ENCODE data around the gene WWP2.
"Not testable (repeated sequence)": the region's sequence is repeated elsewhere in the genome, so short reads cannot be mapped to it uniquely, and the experiment has no call there.

Gene WWP2

DNA sequence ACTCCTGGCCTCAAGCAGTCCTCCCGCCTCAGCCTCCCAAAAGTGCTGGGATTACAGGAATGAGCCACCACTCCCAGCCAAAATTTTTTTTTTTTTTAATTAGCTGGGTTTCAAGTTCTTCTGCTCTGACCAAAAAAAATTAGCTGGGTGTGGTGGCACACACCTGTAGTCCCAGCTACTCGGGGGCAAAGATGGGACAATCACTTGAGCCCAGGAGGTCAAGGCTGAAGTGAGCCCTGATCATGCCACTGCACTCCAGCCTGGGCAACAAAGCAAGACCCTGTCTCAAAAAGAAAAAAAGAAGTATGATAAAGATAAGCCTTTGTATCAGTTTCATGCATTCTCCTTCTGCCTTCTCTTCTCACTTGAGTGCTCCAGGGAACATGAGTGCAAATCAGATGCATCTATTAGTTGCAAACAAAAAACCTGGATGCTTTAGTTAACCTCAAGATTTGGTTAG lies 37.7 kb upstream of the WWP2 start:
- no peak for DNase-seq (ENCODE audit: low read depth)
- H3K4me3 ChIP-seq (ENCODE audit: low read length), result no peak overlapping the region
- TF ChIP-seq, protein P1, sequence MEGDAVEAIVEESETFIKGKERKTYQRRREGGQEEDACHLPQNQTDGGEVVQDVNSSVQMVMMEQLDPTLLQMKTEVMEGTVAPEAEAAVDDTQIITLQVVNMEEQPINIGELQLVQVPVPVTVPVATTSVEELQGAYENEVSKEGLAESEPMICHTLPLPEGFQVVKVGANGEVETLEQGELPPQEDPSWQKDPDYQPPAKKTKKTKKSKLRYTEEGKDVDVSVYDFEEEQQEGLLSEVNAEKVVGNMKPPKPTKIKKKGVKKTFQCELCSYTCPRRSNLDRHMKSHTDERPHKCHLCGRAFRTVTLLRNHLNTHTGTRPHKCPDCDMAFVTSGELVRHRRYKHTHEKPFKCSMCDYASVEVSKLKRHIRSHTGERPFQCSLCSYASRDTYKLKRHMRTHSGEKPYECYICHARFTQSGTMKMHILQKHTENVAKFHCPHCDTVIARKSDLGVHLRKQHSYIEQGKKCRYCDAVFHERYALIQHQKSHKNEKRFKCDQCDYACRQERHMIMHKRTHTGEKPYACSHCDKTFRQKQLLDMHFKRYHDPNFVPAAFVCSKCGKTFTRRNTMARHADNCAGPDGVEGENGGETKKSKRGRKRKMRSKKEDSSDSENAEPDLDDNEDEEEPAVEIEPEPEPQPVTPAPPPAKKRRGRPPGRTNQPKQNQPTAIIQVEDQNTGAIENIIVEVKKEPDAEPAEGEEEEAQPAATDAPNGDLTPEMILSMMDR (IDR thresholded peaks at IDR 0.05; ENCODE audit: insufficient read depth, low read depth, low read length, missing control alignments), result no peak

DNA sequence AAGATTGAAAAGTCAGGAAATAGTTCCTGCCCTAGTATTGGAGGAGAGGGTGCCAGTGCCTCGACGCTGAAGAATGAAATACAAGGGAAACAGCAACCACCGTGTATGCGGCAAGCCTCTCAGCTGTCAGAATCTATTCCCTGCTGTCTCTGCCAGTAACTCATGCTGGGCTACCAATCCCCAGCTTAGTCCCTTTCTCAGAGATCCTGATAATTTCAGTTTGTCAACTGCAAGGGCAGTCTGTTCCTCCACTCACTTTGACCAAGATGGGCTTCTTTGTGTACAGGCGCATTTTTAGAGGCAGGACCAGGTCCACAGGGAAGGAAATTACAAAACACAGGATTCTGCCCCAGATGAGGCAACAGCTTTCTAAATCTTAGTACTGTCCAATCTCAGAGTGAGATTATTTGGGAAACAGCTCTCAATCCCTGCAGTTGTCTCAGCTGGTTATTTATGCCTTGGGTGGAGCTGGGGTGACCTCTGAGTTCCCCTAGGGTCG lies 37.1 kb upstream of the WWP2 start:
- H3K4me3 ChIP-seq (ENCODE audit: low read length), result no peak overlapping the region
- DNase-seq (ENCODE audit: low read depth), result no peak
- TF ChIP-seq, protein P1 (IDR thresholded peaks at IDR 0.05; ENCODE audit: insufficient read depth, low read depth, low read length, missing control alignments), result no peak

DNA sequence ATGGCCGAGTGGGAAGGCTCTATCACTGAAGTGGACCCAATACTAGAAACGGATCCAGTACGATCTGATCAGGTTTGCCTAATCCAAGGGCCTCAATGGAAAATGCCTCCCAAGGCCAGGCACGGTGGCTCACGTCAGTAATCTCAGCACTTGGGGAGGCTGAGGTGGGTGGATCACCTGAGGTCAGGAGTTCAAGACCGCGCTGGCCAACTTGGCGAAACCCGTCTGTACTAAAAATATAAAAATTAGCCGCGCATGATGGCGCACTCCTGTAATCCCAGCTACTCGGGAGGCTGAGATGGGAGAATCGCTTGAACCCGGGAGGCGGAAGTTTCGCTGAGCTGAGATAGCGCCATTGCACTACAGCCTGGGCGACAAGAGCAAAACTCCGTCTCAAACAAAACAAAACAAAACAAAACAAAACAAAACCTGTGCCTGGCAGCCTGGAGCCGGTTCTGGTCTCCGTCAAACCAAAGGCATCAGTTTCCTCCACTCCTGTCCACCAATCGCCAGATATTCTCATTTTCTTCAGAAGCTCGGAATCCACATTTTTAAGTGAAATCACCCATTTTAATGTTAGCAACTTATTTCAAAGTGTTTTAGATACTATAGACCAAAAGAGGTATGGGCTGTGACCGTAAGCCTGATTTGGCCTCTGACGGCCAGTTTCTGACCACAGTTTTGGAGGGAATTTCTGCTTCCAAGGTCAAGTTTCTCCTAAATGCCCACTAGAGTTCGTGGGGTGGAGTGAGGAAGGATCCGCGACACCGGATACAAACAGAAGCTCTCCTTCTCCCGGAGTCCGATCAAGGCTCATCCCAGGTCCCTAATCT lies 36.4 kb upstream of the WWP2 start:
- TF ChIP-seq, protein P1 (IDR thresholded peaks at IDR 0.05; ENCODE audit: insufficient read depth, low read depth, low read length, missing control alignments), result no peak
- DNase-seq (ENCODE audit: low read depth), result no peak
- peak overlapping the region; percentile 48 for H3K4me3 ChIP-seq (ENCODE audit: low read length)

DNA sequence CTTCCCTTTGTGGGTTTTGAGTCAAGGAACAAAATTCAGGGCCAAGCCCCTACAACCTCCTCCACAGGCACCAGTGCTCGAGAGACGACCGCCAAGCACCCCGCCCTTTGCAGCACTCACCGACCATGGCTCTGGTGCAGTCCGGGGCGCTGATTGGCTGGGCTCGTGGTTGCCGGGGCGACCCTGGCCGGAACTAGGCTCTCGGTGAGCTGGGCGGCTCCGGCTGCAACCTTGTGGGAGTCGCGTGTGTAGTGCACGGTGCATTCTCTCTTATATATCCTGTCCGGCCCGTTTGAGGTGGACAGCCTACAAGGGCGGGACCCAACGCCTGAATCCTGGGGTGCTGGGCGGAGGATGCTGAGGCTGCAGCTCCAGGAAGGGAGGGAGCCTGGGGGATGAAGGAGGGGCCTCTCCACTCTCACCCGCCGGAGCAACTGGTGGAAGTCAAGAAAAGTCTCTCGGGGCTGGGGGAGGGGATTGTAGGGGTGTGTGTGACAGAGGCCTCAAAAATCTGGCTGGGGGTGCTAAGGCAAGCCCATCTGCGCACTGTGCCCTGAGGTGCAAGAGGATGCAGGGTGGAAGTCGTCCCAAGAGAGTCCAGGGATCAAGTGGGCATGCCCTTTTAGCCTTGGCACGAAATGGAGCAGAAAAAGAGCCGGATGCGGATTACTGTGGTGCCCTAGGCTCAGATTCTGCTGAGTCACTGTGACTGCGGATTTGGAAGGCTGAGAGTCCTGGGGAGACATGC lies 35.6 kb upstream of the WWP2 start, which contains the start of gene NQO1:
Gene NQO1 (minus strand): TSS at position 248 of the 748 bp plus-strand sequence. CDS start 121 bp downstream, at position 127.
- peak within 1 kb of the TSS; percentile 48 for H3K4me3 ChIP-seq (ENCODE audit: low read length)
- DNase-seq (ENCODE audit: low read depth), result peak; percentile 97
- TF ChIP-seq, protein P1 (IDR thresholded peaks at IDR 0.05; ENCODE audit: insufficient read depth, low read depth, low read length, missing control alignments), result no peak

DNA sequence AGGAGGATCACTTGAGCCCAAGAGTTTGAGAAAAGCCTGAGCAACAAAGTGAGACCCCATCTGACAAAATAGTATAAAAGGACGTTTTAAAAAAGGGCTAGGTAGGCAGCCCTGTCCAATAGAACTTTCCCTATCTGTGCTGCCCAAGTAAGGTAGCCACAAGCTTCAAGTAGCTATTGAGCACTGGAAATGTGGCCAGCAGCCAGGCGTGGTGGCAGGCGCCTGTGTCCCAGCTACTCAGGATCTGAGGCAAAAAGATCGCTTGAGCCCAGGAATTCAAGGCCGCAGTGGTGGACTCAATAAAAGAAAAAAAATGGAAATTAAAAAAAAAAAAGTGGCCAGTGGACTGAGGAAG lies 34.2 kb upstream of the WWP2 start:
- no peak for DNase-seq (ENCODE audit: low read depth)
- TF ChIP-seq, protein P1 (IDR thresholded peaks at IDR 0.05; ENCODE audit: insufficient read depth, low read depth, low read length, missing control alignments), result no peak
- no peak overlapping the region for H3K4me3 ChIP-seq (ENCODE audit: low read length)

DNA sequence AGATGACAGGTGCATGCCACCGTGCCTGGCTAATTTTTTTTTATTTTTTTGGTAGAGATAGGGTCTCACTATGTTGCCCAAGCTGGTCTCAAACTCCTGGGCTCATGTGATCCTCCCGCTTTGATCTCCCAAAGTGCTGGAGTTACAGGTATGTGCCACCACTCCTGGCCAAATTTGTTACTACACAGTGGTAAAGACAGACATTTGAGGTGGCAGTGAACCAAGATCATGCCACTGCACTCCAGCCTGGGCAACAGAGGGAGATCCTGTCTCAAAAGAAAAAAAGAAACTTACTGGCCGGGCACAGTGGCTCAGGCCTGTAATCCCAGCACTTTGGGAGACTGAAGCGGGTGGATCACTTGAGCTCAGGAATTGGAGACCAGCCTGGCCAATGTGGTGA lies 33.1 kb upstream of the WWP2 start:
- DNase-seq (ENCODE audit: low read depth); H3K4me3 ChIP-seq (ENCODE audit: low read length): not testable (repeated sequence)

DNA sequence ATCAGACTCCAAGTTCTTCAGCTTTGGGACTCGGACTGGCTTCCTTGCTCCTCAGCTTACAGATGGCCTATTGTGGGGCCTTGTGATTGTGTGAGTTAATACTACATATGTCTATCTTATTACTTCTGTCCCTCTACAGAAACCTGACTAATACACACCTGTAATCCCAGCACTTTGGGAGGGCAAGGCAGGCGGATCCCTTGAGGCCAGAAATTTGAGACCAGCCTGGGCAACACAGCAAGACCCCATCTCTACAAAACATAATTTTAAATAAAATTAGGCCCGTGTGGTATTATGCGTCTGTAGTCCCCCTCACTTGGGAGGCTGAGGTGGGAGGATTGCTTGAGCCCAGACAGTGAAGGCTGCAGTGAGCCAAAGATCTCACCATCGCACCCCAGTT lies 30.9 kb upstream of the WWP2 start:
- H3K4me3 ChIP-seq (ENCODE audit: low read length); DNase-seq (ENCODE audit: low read depth): not testable (repeated sequence)
